NT2/D1 (cell line): ENCODE measurements around the gene CACNA1D.

Source experiments
- SUZ12 ChIP-seq: IDR thresholded peaks from 2 replicates; pipeline ENCODE4 v1.6.1; 2011; ENCODE audit not compliant: insufficient read length, insufficient read depth; ENCODE audit errors: extremely low read depth
- YY1 ChIP-seq: IDR thresholded peaks from 2 replicates; pipeline ENCODE4 v1.6.1; 2011; ENCODE audit not compliant: insufficient read length, insufficient read depth
- ZNF274 ChIP-seq: IDR thresholded peaks from 2 replicates; pipeline ENCODE4 v1.6.1; 2011; ENCODE audit warnings: mild to moderate bottlenecking, low read depth, low read length

DNA sequence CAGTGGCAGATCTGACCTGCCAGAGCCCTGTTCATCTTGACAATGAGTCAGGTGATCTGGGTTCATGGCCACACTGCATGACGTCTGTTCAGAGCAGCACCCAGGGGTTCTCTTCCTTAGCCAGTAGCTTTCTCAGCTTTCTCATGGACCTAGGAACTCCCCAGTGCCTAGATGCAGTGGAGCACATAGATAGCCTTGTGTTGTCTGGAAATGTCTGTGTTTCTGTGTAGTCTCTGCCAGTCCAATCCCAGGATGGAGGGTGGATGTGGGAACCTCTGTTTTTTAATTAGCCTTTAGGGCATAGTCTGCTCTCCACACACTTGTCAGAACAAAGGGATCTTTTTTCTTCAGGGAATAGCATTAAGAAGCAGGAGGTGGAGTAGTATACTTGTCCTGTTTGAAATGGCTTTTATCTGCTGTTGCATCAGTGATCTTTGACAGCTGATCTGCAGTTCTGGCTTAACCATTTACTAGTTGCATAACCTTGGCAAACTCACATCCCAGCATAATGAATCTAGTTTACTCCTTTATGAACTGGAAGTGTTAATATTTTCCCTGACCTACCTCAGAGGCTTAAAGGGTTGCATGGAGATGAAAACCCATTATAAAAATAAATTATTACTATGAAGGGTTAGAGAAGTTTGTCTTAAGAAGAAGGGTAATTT lies 16.1 kb upstream of the CACNA1D start:
- TF ChIP-seq ZNF274, result no peak
- TF ChIP-seq YY1, result no peak
- no peak for TF ChIP-seq SUZ12
